LHCN-M2 (cell line): Measurements from ENCODE around the gene NEK4. TPM values are rescaled to one million over a fixed set of nuclear protein-coding genes. Genes with fewer than 3 reads are reported as not detected.

Source experiments
- DNase-seq: peaks from one replicate; pipeline ENCODE4 v3.0.0-alpha.2; 2012; ENCODE audit warnings: low read depth
- polyA plus RNA-seq: library from polyadenylated mRNA; unstranded; fragments of >200 nt; gene quantifications from one replicate; pipeline ENCODE4 v1.2.1, GENCODE V29; 2012; ENCODE audit warnings: missing spikeins
- total RNA-seq: library from RNA; depleted of rRNA; stranded (reverse); fragments of >200 nt; gene quantifications from 2 replicates; pipeline ENCODE4 v1.2.3, GENCODE V29; 2014; rRNA removed

Gene NEK4
- total RNA-seq, result 20.4 and 26.7 TPM in 2 replicates
- polyA plus RNA-seq, result 5.9 TPM

GRCh38 chr3:52770496-52771333 lies at the start of gene NEK4:
NEK4 (minus strand) TSS chr3:52770940; CDS start chr3:52770746, 194 bp downstream.
- DNase-seq, result peak; percentile 86

GRCh38 chr3:52819936-52820335 lies 49.2 kb upstream of the NEK4 start:
- no peak for DNase-seq

- DNase-seq, result no peak
Observed at GRCh38 chr3:52817860-52818259, 47.1 kb upstream of the NEK4 start.

DNA sequence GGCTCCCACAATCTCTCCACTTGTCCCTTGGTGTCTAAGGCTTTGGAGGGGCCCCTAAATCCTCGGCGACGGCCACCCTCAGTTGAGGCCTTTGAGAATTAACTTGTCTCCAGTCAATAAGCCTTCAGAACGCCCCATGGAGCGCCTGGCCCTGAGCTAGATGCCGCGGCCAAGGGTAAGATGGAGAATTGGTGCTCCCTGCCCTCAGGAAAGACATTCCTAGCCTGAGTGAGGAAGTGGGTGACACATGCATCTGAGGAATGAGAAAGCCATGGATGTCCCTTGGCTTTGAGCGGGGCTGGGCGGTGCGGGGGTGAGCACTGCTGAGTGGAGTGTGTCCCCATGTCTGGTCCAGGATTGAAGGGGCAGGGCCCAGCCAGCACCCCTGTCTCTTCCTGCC lies 46.5 kb upstream of the NEK4 start:
- DNase-seq, result no peak

DNA sequence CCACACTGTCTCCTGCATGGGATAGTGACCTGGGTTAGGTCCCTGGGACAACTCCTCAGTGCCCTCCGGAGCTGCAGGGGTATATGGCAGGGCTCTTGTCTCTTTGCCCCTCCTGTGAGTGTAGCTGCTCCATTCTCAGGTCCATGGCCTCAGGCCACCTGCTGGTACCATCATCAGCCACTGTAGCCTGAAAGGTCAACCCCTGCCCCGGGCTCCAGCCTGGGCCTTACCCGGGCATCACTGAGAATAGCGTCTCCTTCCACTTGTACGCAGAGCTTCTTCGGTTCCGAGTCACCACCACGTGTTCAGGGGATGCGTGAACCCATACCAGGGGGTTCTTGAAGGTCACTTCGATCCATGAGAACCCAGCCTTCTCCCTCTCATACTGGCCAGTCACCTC lies 45.9 kb upstream of the NEK4 start:
- DNase-seq, result no peak

GRCh38 chr3:52816199-52816598 lies 45.5 kb upstream of the NEK4 start:
- no peak for DNase-seq

DNA sequence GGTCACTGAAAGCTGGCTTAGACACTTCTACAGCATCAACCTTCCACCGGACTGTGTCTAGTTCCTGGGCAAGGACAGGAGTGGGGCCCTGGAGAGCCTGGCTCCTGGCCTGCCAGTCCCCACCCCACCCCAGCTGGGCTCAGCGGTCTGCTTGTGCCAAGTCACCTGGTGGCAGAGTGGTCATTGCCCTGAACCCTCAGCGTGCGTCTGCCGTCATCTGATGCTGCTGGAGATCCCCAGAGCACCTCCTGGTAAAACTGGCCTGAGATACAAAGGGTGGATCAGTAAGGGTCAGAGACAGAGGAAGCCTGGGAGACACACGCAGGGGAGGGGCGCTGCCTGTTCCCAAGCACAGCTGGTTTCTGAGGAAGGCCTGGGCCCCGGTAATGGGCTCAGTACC lies 43.1 kb upstream of the NEK4 start:
- no peak for DNase-seq

- DNase-seq, result no peak
Observed at GRCh38 chr3:52811452-52812011, 40.8 kb upstream of the NEK4 start.

DNA sequence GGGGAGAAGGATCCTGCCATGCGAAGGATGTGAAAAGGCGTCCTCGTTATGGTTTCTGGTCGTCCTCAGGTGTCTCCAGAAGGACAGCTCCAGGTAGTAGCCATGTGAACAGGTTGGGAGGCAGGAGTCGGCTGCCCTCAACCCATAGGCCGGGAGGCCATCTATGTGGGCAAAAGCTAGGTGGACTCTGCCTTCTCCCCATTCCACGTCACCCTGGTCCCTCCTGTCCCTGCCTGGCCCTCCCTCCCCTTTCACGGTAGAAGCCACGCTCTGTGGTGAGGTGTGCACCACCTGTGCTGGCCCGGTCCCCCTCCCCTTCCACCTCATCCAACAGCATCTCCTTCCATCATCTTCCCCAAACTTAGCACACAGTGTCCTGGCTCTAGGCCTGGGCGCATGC lies 40.2 kb upstream of the NEK4 start:
- DNase-seq, result no peak

- DNase-seq, result no peak
Observed at GRCh38 chr3:52809662-52810377, 39.1 kb upstream of the NEK4 start.

GRCh38 chr3:52809149-52809548 lies 38.4 kb upstream of the NEK4 start:
- DNase-seq, result no peak

DNA sequence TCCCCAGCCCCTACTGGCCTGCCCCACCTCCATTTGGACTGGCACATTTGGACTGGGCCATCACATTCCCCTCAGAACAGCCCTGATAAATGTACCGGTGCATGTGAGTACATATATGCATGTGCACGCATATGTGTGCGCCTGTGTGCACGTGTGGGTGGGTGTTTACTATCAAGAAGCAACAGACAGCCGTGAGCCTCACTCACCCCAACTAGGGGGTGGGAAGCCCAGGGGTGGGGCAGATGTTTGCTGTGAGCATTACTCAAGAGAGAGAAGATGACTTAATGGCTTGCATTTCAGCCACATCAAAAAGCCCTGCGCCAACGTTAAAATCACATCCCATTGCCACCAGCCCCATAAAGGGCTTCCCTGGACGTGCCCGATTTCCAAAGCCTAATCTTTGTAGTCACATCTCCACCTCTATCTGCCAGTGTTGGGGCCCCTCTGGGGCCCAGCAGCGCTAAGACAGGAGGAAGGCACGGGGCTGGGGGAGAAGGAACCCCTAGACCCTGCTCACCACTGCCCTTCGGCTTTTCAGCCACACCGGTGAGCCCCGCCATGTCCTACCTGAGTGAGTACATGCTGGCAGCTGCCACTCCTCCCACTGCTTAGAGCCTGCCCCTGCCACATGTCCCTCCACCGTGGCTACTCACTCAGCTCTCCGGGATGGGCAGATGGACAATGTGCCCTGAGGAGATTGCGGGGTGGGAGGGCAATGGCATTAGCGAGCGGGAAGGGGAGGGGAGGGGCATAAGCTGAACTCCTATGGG lies 34.7 kb upstream of the NEK4 start:
- no peak for DNase-seq

GRCh38 chr3:52801839-52802238 lies 31.1 kb upstream of the NEK4 start:
- DNase-seq, result no peak

DNA sequence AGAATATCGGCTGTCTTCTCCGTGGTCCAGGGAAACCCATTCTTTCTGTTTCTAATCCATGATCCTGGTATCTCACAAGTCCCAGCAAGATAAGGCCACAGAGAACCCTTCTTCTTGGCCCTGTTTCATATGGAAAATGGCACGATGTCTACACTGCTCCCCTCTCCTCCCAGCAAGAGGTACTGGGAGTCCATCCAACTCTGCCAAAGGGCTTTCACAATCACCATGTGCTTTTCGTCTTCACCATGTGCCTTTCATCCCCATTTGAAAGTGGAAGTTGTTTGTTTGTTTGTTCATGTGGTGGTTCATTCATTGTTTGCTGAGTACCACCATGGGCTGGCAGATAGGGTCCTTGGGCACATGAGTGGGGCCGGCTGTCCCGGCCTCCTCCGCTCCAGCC lies 29.3 kb upstream of the NEK4 start:
- DNase-seq, result no peak

DNA sequence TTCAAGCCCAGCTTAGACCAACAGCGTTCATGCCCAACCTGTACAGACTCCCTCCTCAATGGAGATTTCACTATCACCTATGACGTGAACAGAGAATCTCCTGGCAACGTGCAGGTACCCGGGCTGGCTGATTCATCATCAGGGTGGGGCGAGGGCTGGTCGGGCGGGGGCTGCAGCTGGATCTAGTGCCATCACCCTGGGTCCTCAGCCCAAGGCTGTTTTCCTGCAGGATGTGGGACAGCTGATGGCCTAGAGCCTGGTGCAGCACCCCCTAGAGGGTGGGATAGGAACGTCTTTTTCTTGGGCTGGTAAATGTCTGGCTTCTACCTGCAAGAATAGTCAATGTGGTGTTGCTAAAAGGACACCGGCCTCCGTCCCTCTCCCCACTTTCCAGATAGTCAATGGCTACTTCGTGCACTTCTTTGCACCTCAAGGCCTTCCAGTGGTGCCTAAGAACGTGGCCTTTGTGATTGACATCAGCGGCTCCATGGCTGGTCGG lies 28.3 kb upstream of the NEK4 start:
- DNase-seq, result peak; percentile 11

- DNase-seq, result no peak
Observed at GRCh38 chr3:52798376-52798977, 27.7 kb upstream of the NEK4 start.

GRCh38 chr3:52796411-52796810 lies 25.7 kb upstream of the NEK4 start:
- no peak for DNase-seq

GRCh38 chr3:52795298-52795900 lies 24.7 kb upstream of the NEK4 start:
- no peak for DNase-seq

DNA sequence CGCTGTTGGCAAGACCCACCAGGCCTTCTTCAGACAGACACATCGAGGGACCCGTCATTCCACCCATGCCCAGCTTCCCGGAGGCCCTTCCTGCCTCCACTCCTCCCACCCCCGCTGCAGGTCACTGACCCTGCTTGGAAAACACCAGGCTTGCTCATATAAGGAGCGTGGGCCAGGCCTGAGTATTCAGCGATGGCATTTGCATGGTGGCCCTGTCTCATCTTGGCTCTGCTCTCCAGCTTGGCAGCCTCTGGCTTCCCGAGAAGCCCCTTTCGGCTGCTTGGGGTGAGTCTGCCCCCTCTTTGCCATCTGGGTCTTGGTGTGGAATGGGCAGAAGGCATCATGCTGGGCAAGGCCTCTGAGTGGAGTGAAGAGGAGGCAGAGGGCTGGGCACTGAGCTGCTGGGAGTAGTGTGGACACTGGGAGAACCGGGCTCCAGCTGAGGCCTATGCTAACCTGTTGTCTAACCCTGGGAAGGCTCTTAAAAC lies 23.9 kb upstream of the NEK4 start, which contains the start of gene ITIH3:
ITIH3 (plus strand) TSS at position 185 of the 488 bp plus-strand sequence; CDS start at position 193, 8 bp downstream.
- no peak for DNase-seq
